Frontal cortex (tissue), 4 donors: ENCODE results near the gene ELP4. TPM values are rescaled to one million over a fixed set of nuclear protein-coding genes. Genes with fewer than 3 reads are reported as not detected.
"Not testable (repeated sequence)": the region's sequence is repeated elsewhere in the genome, so short reads cannot be mapped to it uniquely, and the experiment has no call there.

ENCODE experiments used
- DNase-seq, 2 donors: peaks; one replicate each; pipeline ENCODE4 v3.0.0; 2012; ENCODE audit warnings: low spot score in 2 of 2
- FAIRE-seq: peaks from 2 replicates; lab custom pipeline; 2012; peaks lifted over from hg19 to GRCh38; lab: Jason Lieb, UNC
- total RNA-seq: library from RNA; depleted of rRNA; stranded (reverse); fragments of >200 nt; gene quantifications from one replicate; pipeline ENCODE4 v1.2.3, GENCODE V29; 2014
- donor health status: control.
- donor health status: control.
- donor health status: control.

ELP4 gene
- total RNA-seq, 1 donor from 2014 or later, result 22.4 TPM

DNA sequence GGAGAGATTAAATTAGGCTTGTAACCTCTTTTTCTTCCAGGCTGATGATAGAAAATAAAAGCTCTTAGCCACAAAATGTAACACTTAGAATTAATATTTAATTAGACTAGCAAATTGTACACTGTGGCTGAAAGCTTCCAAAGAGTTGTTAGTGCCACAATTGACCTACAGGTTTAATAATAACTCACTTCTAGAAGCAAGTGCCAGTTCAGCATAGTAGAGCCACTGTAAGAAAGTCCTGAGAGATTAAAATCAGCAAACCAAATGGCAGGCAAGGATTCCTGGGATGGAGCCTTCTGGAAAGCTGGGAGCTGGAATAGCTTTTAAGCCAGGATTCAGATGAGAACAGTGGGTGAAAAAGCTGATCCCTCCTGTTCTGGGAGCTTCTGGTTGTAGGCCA, 131.0 kb downstream of the ELP4 start:
- FAIRE-seq (no peak), DNase-seq (no peak)

GRCh38 chr11:31641477-31642062, 132.0 kb downstream of the ELP4 start:
- no peak for FAIRE-seq
- no peak for DNase-seq

DNA sequence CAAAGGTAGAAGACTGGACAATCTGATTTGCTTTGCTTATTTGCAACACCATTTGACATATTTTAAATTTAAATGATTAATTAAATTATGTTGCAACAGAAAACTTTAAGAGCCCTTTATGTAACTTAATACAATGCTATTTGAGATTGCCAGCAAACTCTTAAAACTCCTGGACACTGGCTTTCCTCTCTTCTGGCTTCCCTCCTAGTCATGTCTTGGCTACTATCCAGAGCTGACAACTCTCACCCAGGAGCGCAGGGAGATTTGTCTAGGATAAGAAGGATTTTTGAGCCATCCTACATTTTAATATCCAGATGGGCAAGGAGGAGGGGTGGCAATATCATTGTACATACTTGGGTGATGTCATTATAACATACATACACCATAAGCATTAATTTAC, 134.3 kb downstream of the ELP4 start:
- FAIRE-seq, result no peak
- no peak for DNase-seq

DNA sequence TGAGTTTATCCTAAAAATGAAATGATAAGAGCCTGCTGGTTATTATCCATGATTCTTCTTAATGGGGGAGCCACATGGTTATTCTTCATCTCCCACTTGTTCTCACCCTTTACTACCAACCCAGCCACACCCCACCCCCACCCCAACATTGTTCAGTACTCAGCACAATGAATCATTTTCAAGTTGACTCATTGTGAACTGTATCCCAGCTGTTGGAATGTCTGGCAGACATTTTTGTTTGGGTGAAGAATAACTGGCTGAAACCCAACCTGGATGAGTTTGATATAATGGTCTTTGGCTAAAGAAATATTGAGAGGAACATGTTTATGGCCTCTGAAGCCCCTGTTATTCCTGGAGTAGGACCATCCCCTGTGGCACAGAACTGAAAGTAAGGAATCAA, 136.2 kb downstream of the ELP4 start:
- DNase-seq, result no peak
- FAIRE-seq, result no peak

DNA sequence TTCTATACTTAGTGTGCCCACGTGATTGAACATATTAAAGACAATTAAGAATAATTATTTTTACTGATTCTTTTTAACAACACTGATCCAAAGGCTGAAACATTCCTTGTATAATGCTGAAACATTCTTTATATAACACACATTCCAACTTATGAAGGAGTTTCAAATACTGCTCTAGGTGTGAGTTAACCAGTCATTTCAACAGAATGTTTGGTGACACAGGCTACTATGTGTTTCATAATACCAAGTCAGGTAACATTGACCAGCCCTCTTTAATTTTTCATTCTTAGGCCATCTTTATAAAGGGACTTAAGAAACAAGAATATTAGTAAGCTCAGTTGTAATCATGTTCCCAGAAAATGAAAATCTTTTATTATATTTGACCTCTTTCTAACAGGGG, 136.6 kb downstream of the ELP4 start:
- FAIRE-seq (no peak), DNase-seq (no peak)

DNA sequence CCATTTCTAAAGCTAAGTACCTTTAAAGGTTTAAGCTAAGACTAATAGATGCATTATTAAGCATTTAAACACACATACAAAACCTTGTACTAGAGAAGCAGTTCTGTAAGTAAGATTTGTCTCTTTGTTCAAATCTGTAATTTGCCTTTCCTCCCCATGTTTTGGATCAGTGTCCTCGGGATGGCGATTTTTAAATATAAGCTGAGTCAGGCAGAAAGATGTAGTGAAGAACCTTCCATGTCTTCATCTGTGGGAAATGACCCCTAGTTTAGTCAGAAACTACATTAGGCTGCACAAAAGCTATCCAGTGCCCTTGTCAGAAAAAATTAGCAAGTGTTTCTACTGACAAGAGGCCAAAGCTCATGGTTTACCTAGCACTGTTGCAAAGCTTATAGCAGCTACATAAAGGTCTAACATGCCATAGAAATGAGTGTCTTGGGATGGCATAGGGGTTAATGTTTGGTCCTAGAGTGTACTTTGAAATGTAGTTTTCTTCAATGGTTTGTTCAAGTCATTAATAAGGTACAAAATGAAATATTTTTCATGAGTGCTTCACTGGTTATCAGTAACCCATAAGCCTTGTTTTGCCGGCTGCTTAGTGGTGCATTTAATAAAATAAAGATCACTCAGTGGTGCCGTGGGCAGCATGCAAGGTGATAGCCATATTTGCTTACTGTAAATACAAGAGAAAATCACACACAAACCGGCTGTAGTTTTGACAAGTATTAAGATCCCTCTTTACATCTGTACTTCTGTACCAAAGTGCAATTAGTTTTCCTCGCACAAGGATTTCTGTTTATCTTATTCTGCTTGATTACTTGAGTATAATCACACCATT, 139.8 kb downstream of the ELP4 start:
- DNase-seq (no peak), FAIRE-seq (no peak)

DNA sequence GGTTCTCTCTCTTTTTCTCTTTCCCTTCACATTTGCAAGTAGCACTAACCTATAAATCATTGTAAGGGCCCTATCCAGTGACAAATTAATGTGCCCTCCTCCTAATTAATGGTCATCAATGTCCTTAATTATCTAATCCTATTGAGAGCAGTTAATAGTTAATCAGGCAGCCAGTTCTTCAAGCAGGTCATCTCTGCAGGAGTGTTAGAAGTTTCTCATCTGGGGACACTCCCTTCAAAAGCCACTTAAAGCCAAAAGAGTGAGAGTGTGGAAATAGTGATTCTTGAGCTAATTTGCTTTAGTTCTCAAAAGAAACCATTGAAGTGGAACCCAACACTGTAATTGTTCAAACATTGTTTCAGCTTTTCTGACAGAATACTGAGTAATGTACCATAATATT, 141.6 kb downstream of the ELP4 start:
- FAIRE-seq (no peak), DNase-seq (no peak)

DNA sequence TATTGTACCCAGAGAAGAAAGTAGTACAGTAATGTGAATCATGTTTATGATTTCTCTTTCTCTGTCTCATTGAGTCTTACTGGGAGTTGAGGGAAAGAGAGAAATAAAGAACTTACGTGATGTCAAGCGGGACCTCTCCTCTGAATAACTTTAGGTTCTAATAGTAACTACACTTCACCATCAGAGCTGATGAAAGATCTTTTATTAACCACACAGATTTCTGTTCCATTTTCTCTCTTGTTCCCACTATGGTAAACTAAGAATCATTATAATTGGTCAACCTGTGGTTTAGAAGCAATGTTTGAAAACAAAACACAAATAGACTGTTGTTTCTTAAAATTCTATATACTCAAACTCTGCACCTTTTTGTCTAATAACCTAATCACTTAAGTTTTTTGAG, 142.3 kb downstream of the ELP4 start:
- no peak for DNase-seq
- FAIRE-seq, result no peak

DNA sequence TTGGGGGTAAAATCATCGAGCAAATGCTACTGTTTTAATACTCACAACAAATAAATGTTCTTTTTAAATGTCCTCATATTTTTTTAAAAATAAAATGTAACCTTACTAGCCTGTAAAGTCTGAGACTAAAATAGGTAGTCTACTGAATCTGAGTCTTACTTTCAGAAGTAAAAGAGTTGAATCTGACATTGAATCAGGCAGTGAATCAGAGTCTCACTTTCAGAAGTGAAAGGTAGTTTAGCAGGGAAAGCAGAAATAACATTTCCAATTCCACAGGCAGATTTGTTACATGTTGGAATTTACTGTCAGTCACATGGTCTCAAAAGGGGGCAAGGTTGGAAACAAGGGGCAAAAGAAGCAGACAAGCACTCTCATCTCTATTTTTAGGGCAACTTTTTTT, 143.0 kb downstream of the ELP4 start:
- no peak for FAIRE-seq
- DNase-seq, result no peak

DNA sequence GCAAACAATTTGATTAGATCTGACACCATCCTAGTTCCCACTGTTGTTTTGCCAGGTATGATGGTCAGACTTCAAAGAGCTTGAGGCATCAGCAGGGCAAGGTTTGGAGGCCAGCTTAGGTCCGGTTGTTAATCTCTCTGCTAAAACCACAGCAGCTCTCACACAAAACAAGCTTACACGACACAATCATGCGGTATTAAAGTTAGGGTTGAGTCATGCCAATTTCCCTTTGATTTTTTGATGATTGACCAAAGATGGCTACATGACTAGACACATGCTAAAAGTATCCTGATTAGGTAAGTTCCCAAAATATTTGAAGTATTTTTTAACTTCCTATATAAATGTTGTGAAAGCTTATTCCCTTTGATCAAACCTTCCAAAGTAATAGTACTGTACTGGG, 145.9 kb downstream of the ELP4 start:
- FAIRE-seq (no peak), DNase-seq (no peak)

- FAIRE-seq (no peak), DNase-seq (no peak)
Measured at GRCh38 chr11:31656051-31656450, 146.5 kb downstream of the ELP4 start.

GRCh38 chr11:31657091-31657490, 147.5 kb downstream of the ELP4 start:
- DNase-seq (no peak), FAIRE-seq (no peak)

DNA sequence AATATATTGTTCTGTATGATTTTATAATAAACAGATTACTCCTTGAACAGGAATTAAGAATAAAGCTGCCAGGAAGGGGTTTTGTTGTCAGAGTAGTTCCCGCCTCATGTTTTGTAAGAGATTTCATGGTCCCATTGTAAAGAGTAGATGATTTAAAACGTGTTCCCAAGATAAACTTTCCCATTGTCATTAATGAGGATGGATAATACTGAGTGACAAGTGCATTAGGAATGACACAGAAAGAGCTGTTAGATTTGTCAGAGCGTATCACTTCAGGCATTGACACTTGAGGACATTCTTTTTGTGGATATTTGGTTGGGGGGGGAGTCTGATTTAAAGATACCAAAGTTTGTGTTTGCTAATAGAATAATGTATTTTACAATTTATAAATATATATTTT, 154.6 kb downstream of the ELP4 start:
- DNase-seq (no peak), FAIRE-seq (no peak)

- no peak for DNase-seq
Measured at GRCh38 chr11:31664954-31665353, 155.4 kb downstream of the ELP4 start.

DNA sequence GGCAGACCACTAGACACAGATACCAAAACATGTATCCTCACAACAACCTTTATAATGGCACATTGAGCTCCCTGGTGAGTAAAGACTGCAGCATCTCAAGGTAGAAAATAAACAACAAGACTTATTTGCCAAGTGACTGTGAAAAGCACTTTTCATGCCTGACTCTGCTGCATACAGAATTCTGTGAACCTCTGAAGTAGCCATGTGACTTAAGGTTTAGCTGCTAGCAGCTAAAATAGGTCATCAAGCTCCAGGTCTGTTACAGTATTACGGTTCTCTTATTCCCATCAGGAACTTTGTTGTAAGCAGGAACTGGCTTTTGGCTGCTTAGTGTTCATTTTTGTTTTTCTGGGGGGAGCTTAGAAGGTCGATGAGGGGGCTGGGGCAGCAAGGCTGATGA, 162.1 kb downstream of the ELP4 start:
- FAIRE-seq (no peak), DNase-seq (no peak)

More at GRCh38 chr11:31664954-31665353, 155.4 kb downstream of the ELP4 start:
- FAIRE-seq, result no peak

- not testable (repeated sequence) for FAIRE-seq
Measured at GRCh38 chr11:31673108-31673507, 163.5 kb downstream of the ELP4 start.

GRCh38 chr11:31676280-31676982, 166.9 kb downstream of the ELP4 start:
- DNase-seq, result no peak
- FAIRE-seq, result no peak

More at GRCh38 chr11:31673108-31673507, 163.5 kb downstream of the ELP4 start:
- DNase-seq, result not testable (repeated sequence)

DNA sequence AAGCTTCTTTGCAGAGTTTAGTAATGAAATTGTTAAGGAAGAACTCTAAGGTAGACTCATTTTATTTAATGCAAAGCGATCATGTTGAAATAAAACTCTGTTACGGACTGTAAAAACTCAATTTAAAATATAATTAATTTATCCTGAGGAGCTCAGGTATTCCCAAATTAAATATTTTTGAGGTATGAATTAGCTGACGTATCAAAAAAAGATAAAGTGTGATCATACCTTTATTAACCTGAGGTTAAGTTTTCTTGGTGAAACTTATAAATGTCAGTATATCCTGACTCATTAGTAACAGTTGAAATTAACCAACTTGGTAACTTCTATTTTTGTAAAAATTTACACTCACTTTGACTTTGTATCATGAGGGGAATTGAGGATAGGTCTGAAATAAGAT, 171.2 kb downstream of the ELP4 start:
- no peak for DNase-seq
- FAIRE-seq, result no peak

DNA sequence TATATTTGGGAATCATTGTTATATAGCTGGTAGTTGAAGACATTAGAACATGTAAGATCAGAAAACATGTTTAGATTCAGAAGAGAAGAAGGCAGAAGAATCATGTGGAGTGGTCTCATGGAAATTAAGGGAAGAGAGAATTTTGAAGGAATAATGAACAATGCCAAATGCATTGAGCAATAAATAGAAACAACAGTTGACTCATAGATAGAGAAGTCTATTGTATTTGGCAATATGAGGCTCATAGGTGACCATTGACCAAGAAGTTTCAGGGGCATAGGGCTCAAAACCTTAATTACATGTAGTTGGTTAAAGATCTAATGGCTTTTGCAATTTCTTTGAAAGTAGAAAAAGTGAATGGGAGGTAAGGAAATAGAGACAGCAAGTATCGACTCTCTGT, 177.7 kb downstream of the ELP4 start:
- FAIRE-seq, result no peak
- no peak for DNase-seq

- DNase-seq (no peak), FAIRE-seq (no peak)
Measured at GRCh38 chr11:31687861-31688260, 178.3 kb downstream of the ELP4 start.

- no peak for DNase-seq
- no peak for FAIRE-seq
Measured at GRCh38 chr11:31689559-31689958, 180.0 kb downstream of the ELP4 start.
